ENCODE measurements around the gene LCN1.

- TF ChIP-seq, protein P1, sequence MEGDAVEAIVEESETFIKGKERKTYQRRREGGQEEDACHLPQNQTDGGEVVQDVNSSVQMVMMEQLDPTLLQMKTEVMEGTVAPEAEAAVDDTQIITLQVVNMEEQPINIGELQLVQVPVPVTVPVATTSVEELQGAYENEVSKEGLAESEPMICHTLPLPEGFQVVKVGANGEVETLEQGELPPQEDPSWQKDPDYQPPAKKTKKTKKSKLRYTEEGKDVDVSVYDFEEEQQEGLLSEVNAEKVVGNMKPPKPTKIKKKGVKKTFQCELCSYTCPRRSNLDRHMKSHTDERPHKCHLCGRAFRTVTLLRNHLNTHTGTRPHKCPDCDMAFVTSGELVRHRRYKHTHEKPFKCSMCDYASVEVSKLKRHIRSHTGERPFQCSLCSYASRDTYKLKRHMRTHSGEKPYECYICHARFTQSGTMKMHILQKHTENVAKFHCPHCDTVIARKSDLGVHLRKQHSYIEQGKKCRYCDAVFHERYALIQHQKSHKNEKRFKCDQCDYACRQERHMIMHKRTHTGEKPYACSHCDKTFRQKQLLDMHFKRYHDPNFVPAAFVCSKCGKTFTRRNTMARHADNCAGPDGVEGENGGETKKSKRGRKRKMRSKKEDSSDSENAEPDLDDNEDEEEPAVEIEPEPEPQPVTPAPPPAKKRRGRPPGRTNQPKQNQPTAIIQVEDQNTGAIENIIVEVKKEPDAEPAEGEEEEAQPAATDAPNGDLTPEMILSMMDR (IDR thresholded peaks at IDR 0.05), result no peak
- TF ChIP-seq POLR2A (IDR thresholded peaks at IDR 0.05), result no peak
Measured at GRCh38 chr9:135565636-135566035, 44.4 kb downstream of the LCN1 start.

Data from body of pancreas (tissue), 4 donors.